GM18507 (cell line): Measurements from ENCODE around the gene CYP1A1.
A peak's percentile ranks its signal among the peaks of the same experiment; 100 is the strongest.

Source experiments
- DNase-seq: peaks from one replicate; pipeline ENCODE4 v3.0.0; 2011; ENCODE audit warnings: low read depth; ENCODE audit not compliant: insufficient read length; ENCODE audit errors: extremely low spot score
- FAIRE-seq: peaks from 2 replicates; lab custom pipeline; 2011; peaks lifted over from hg19 to GRCh38; lab: Jason Lieb, UNC

Gene CYP1A1

GRCh38 chr15:74725225-74725774 is at the start of gene CYP1A1:
CYP1A1 (minus strand) TSS chr15:74725528; CDS start chr15:74723097, 2,431 bp downstream.
- FAIRE-seq = peak; percentile 51
- DNase-seq = no peak

- peak; percentile 24 for FAIRE-seq
- DNase-seq = no peak
Observed at GRCh38 chr15:74773731-74774252, 48.5 kb upstream of the CYP1A1 start.

GRCh38 chr15:74773329-74773728 is 48.0 kb upstream of the CYP1A1 start:
- no peak for DNase-seq
- FAIRE-seq = no peak

DNA sequence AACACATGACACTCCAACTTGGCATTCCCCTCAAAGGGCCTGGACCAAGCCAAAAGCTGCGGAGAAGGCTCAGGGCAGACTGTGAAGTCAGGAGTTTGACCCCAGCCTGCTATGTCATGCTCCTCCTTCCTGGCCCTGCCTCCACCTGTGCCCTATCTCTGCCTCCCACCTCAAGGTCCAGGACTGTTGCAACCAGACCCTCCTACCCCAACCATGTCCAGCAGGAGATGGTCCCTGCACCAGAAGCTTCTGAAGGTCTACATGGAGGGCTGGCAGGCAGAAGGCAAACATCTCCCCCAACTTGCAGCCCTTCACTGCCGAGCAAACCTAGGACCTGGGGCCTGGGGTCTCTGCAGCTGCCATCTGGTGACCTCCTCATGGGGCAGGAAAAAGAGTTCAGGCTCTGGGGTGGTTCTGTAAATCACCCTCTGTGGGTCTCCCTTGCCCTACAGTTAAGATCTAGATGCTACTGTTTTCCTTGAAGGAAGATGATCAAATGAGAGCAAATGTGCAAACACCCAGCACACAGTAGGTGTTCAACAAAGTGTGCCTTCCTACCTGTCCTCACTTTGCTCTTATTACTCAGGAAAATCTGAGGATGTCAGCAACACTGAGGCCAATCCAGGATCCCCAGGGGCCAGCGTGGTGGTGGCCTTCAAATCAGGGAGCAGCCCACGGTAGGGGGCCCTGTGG is 45.0 kb upstream of the CYP1A1 start:
- DNase-seq = no peak
- no peak for FAIRE-seq

GRCh38 chr15:74769463-74770025 is 44.2 kb upstream of the CYP1A1 start:
- no peak for FAIRE-seq
- DNase-seq = no peak

DNA sequence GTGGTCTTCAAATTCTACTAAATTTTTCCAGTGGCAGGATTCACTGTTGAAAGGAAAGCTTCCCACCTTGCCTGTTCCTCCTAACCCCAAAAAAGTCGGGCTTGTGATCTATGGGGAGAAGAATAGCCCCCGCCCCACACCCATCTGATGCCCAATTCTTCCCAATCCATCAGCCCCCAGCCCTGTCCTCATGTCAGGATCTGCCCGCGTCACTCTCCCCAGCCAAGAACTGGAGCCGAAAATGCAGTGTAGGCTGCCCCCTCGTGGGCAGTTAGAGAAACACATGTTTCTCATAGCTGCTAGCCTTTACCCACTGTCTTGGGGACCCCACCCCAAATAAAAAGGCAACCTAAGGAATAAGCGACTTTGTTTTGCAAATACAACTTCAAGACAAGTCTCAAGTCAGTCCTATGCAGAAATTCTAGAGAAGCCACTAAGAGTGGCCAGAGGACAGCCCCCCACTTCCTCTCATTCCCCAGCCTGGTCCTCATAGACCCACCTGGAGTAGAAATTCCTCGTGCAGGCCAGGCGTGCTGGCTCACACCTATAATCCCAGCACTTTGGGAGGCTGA is 43.5 kb upstream of the CYP1A1 start:
- DNase-seq = no peak

DNA sequence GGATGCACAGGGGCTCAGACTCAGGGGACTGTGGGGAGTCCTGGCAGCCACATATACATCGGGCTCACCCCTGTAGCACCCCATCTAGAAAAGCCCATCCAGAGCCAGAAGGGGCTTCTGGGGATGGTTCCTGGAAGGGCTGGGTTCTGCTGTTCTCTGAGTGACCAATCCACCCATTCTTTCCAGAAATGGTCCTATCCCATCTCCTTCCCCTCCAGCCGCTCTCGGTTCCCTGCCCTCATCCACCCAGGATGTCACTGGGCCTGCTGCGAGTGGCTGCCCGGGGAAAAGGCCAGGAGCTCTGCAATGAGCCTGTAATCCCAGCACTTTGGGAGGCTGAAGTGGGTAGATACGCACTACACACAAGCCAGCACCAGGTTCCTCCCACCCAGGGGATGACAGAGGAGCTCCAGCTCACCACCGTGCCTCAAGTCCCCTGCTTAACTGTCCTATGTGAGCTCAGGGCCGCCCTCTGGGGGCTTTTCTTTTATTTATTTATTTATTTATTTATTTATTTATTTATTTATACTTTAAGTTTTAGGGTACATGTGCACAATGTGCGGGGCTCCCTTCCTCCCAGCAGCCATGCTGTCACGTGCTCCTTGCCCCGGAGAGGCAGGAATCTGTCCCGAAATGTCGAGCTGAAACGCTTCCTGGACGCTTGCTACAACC is 42.9 kb upstream of the CYP1A1 start:
- DNase-seq = no peak
- no peak for FAIRE-seq

More for the DNA sequence above, 43.5 kb upstream of the CYP1A1 start:
- FAIRE-seq = peak; percentile 81

GRCh38 chr15:74767167-74768098 is 42.1 kb upstream of the CYP1A1 start:
- FAIRE-seq (no peak), DNase-seq (no peak)

DNA sequence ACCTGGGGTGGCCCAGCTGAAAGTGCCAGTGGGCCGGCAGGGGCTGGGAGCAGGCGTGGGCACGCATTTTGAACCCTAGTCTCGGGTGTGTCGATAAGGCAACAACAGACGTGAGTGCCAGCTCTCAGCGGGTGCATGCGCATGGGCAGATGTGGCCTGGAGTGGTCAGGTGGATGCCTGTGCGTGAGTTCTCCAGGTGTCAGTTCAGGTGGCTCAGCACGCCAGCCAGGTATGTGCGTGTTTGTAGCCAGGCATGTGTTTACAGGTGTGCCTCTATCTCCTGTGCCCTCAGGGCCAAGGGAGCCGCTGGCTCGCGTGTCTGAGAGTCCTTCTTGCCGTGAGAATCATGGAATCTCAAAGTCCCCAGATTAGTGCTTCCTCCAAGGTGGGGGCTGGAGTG is 38.1 kb upstream of the CYP1A1 start:
- FAIRE-seq = no peak
- DNase-seq = no peak

GRCh38 chr15:74762791-74763150 is 37.4 kb upstream of the CYP1A1 start:
- no peak for DNase-seq
- no peak for FAIRE-seq

DNA sequence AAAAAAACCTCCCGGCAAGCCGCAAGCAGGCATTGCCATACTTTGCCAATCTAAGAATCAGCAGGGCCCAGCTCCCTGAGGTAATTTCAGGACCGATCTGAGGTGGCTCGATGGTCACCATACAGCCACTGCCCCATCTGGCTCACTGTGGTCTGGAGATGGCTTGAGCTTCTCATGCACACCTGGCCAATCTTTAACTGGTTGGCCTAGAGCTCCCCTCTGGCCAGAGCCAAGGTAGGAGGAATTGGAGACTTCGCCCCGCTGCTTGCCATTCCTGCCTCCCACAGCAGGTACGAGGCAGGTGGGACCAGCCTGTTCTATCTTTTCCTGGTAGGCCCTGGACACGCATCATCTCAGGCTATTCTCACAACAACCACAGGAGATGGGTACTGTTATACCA is 33.4 kb upstream of the CYP1A1 start:
- DNase-seq = no peak
- FAIRE-seq = no peak

DNA sequence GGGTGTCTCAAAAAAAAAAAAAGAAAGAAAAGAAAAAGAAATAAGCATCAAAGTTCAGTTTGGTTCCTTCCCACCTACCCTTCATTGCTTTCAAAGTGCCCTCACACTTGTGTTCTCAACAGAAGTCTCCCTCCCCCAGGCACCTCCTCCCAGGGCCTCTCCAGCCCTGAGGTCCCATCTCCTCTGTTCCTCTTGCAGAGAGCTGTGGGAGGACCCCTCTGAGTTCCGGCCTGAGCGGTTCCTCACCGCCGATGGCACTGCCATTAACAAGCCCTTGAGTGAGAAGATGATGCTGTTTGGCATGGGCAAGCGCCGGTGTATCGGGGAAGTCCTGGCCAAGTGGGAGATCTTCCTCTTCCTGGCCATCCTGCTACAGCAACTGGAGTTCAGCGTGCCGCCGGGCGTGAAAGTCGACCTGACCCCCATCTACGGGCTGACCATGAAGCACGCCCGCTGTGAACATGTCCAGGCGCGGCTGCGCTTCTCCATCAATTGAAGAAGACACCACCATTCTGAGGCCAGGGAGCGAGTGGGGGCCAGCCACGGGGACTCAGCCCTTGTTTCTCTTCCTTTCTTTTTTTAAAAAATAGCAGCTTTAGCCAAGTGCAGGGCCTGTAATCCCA is 29.4 kb upstream of the CYP1A1 start:
- FAIRE-seq = no peak

GRCh38 chr15:74752531-74752930 is 27.2 kb upstream of the CYP1A1 start:
- DNase-seq (no peak), FAIRE-seq (no peak)

More for the DNA sequence above, 29.4 kb upstream of the CYP1A1 start:
- no peak for DNase-seq

DNA sequence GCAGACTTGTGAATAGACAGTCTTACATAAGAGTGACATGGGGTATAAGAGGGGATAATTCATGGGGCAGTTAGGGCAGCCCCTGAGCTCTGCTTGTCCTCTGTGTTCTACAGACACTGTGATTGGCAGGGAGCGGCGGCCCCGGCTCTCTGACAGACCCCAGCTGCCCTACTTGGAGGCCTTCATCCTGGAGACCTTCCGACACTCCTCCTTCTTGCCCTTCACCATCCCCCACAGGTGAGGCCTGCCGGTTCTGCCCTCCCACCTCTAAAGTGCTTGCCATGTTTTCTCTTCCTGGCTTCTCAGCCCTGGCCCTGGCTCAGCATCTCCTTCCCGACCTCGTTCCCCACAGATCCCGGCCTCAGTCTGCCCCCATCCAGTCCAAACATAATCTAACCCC is 26.7 kb upstream of the CYP1A1 start:
- FAIRE-seq = no peak

GRCh38 chr15:74750751-74751150 is 25.4 kb upstream of the CYP1A1 start:
- DNase-seq = no peak
- no peak for FAIRE-seq

More for the DNA sequence above, 26.7 kb upstream of the CYP1A1 start:
- DNase-seq = no peak

GRCh38 chr15:74749832-74750231 is 24.5 kb upstream of the CYP1A1 start:
- DNase-seq (no peak), FAIRE-seq (no peak)

DNA sequence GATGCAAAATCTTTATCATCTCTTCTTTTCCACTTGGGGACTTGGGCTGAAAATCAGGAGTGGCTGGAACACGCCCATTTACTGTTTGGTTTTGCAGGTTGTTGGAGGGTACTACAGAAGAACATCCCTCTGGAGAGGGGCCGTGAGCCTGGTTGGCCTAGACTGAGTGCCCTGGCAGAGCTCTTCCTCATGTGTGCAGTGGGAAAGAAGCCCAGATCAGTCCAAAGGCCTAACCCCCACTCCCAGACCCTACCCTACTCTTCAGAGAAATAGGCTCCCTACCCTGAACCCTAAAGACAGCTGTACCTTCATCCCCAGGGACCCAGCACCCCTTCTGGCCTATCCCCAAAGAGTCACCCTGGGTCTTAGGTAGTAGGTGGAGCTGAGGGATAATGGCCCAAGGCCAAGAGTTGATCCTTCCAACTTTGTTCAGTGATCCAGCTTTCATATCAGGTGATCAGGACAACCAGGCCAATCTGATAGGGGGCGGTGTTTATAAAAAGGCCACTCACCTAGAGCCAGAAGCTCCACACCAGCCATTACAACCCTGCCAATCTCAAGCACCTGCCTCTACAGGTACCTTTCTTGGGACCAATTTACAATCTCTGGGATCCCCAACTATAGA is 23.1 kb upstream of the CYP1A1 start, which contains the start of gene CYP1A2:
TSS of gene CYP1A2 (plus strand) at position 524 of the 625 bp plus-strand sequence. CDS start 894 bp downstream, outside the sequence.
- no peak for DNase-seq

GRCh38 chr15:74746389-74746788 is 21.1 kb upstream of the CYP1A1 start:
- FAIRE-seq = no peak
- DNase-seq = no peak

More for the DNA sequence above, 23.1 kb upstream of the CYP1A1 start, which contains the start of gene CYP1A2:
- no peak for FAIRE-seq
